ENCODE results near the gene PLEKHA4.
"Not testable (repeated sequence)": the region's sequence is repeated elsewhere in the genome, so short reads cannot be mapped to it uniquely, and the experiment has no call there.

Gene PLEKHA4

GRCh38 chr19:48890551-48890950 lies 22.1 kb upstream of the PLEKHA4 start:
- H3K4me3 ChIP-seq (ENCODE audit: low read depth, low read length): no peak overlapping the region
- TF ChIP-seq CTCF (IDR thresholded peaks at IDR 0.05; ENCODE audit: low read depth, low read length): no peak
- H3K4me1 ChIP-seq: no peaks in the 10 kb centered on the region
- no peak for DNase-seq
- H3K36me3 ChIP-seq: no peaks in the 10 kb centered on the region
- H3K9me3 ChIP-seq: no peaks in the 10 kb centered on the region
- H3K27me3 ChIP-seq: no peaks in the 10 kb centered on the region

- not testable (repeated sequence) for H3K4me3 ChIP-seq (ENCODE audit: low read depth, low read length); DNase-seq
Measured at GRCh38 chr19:48889496-48889895, 21.1 kb upstream of the PLEKHA4 start.

GRCh38 chr19:48887861-48888612 lies 19.6 kb upstream of the PLEKHA4 start:
- H3K9me3 ChIP-seq: no peaks in the 10 kb centered on the region
- DNase-seq: no peak
- H3K4me1 ChIP-seq: no peaks in the 10 kb centered on the region
- no peak overlapping the region for H3K4me3 ChIP-seq (ENCODE audit: low read depth, low read length)
- H3K36me3 ChIP-seq: no peaks in the 10 kb centered on the region
- no peaks in the 10 kb centered on the region for H3K27me3 ChIP-seq
- TF ChIP-seq CTCF (IDR thresholded peaks at IDR 0.05; ENCODE audit: low read depth, low read length): no peak

More at GRCh38 chr19:48889496-48889895, 21.1 kb upstream of the PLEKHA4 start:
- not testable (repeated sequence) for H3K36me3 ChIP-seq, H3K9me3 ChIP-seq, H3K4me1 ChIP-seq, H3K27me3 ChIP-seq

- H3K9me3 ChIP-seq: no peaks in the 10 kb centered on the region
- no peak for TF ChIP-seq CTCF (IDR thresholded peaks at IDR 0.05; ENCODE audit: low read depth, low read length)
Measured at GRCh38 chr19:48883726-48884125, 15.3 kb upstream of the PLEKHA4 start.

GRCh38 chr19:48881741-48882657 lies 13.6 kb upstream of the PLEKHA4 start:
- Histone ChIP-seq H3K4me3 (ENCODE audit: low read depth, low read length) (no peak overlapping the region), H3K9me3 (no peaks in the 10 kb centered on the region), H3K36me3 (no peaks in the 10 kb centered on the region), H3K27me3 (no peaks in the 10 kb centered on the region), H3K4me1 (peaks cover 4% of the 10 kb centered on the region; the same call in 1 of the 2 replicates)
- DNase-seq: no peak
- no peak for TF ChIP-seq CTCF (IDR thresholded peaks at IDR 0.05; ENCODE audit: low read depth, low read length)

More at GRCh38 chr19:48883726-48884125, 15.3 kb upstream of the PLEKHA4 start:
- H3K27me3 ChIP-seq: no peaks in the 10 kb centered on the region
- peaks cover under 1% of the 10 kb centered on the region; the same call in 1 of the 2 replicates for H3K4me1 ChIP-seq
- no peaks in the 10 kb centered on the region for H3K36me3 ChIP-seq
- DNase-seq: no peak
- H3K4me3 ChIP-seq (ENCODE audit: low read depth, low read length): no peak overlapping the region

GRCh38 chr19:48879696-48880095 lies 11.3 kb upstream of the PLEKHA4 start:
- not testable (repeated sequence) for DNase-seq; H3K4me3 ChIP-seq (ENCODE audit: low read depth, low read length); H3K4me1 ChIP-seq; H3K36me3 ChIP-seq; H3K27me3 ChIP-seq; H3K9me3 ChIP-seq
